Activated CD4-positive, alpha-beta memory T cell treated with anti-CD3 and anti-CD28 coated beads, Interleukin-2, amount 10 ng/mL, durations not matched to agents 7 days and 5 days (primary cell): ENCODE results near the gene CHRNB2. TPM values are rescaled to one million over a fixed set of nuclear protein-coding genes. Genes with fewer than 3 reads are reported as not detected.
"Not testable (repeated sequence)": the region's sequence is repeated elsewhere in the genome, so short reads cannot be mapped to it uniquely, and the experiment has no call there.

ENCODE experiments used
- CTCF ChIA-PET: fragments of 350-600 bp; sonication (Branson Sonifier 250); formaldehyde crosslinking; loops from one replicate; lab custom pipeline; 2021; ENCODE audit warnings: antibody characterized with exemption, inconsistent platforms; lab: Charles Lee
- POLR2A ChIA-PET: fragments of 350-600 bp; sonication (Branson Sonifier 250); formaldehyde crosslinking; loops from one replicate; lab custom pipeline; 2021; ENCODE audit warnings: antibody characterized with exemption; lab: Charles Lee
- DNase-seq: peaks from one replicate; pipeline ENCODE4 v3.0.0-alpha.2; 2020
- H3K27ac Mint-ChIP-seq: one replicate; pipeline ENCODE4 v1.8.0; 2021; ENCODE audit warnings: mild to moderate bottlenecking, mixed read lengths
- H3K27me3 Mint-ChIP-seq: one replicate; pipeline ENCODE4 v1.8.0; 2021; ENCODE audit warnings: mixed read lengths
- H3K36me3 Mint-ChIP-seq: one replicate; pipeline ENCODE4 v1.8.0; 2021; ENCODE audit warnings: low read depth, mixed read lengths
- H3K4me1 Mint-ChIP-seq: one replicate; pipeline ENCODE4 v1.8.0; 2021; ENCODE audit warnings: mixed read lengths
- H3K4me3 Mint-ChIP-seq: one replicate; pipeline ENCODE4 v1.8.0; 2021; ENCODE audit warnings: mild to moderate bottlenecking, mixed read lengths
- H3K9me3 Mint-ChIP-seq: one replicate; pipeline ENCODE4 v1.8.0; 2021; ENCODE audit warnings: mixed read lengths
- total RNA-seq, 2 experiments: library from RNA; stranded (reverse); gene quantifications; one replicate each; pipeline ENCODE4 v1.2.3, GENCODE V29; 2021

The CHRNB2 gene
- total RNA-seq = not detected

GRCh38 chr1:154567386-154568156 lies at the start of gene CHRNB2:
TSS of gene CHRNB2 (plus strand) at chr1:154567778. CDS start at chr1:154568045, 267 bp downstream.
- Mint-ChIP-seq H3K36me3 (no peaks in the 10 kb centered on the region), H3K4me1 (peaks cover 6% of the 10 kb centered on the region), H3K27ac (no peak within 1 kb of the TSS), H3K27me3 (peaks cover 43% of the 10 kb centered on the region), H3K9me3 (no peaks in the 10 kb centered on the region), H3K4me3 (no peak within 1 kb of the TSS)
- POLR2A ChIA-PET = interaction anchor here (0.7 to 1.5 kb wide), 3 partner anchors 10 to 369 kb away, joined by 3 to 6 read pairs (median 3); no protein-coding TSS in a partner anchor
- DNase-seq = peak; percentile 76
- CTCF ChIA-PET = interaction anchor here (1.0 to 1.4 kb wide), 3 partner anchors 8 to 494 kb away, joined by 3 to 10 read pairs (median 3); no protein-coding TSS in a partner anchor

GRCh38 chr1:154519591-154519991 lies 48.0 kb upstream of the CHRNB2 start:
- no peak for DNase-seq
- Mint-ChIP-seq H3K36me3 (no peaks in the 10 kb centered on the region), H3K27ac (no peak overlapping the region), H3K27me3 (peaks cover 48% of the 10 kb centered on the region), H3K9me3 (no peaks in the 10 kb centered on the region), H3K4me3 (no peak overlapping the region), H3K4me1 (peaks cover 2% of the 10 kb centered on the region)
- CTCF ChIA-PET = interaction anchor here (1.2 kb wide), 1 partner anchor 40 kb away, joined by 3 read pairs; no protein-coding TSS in a partner anchor
- POLR2A ChIA-PET = no interaction called here

- Mint-ChIP-seq H3K4me1 (peaks cover 2% of the 10 kb centered on the region), H3K4me3 (no peak overlapping the region), H3K27ac (no peak overlapping the region), H3K36me3 (no peaks in the 10 kb centered on the region), H3K27me3 (peaks cover 47% of the 10 kb centered on the region), H3K9me3 (no peaks in the 10 kb centered on the region)
- no peak for DNase-seq
- POLR2A ChIA-PET = no interaction called here
- CTCF ChIA-PET = interaction anchor here (1.2 kb wide), 1 partner anchor 41 kb away, joined by 3 read pairs; no protein-coding TSS in a partner anchor
These were observed 47.2 kb upstream of the CHRNB2 start for GRCh38 chr1:154520333-154520732.

GRCh38 chr1:154521695-154522094 lies 45.9 kb upstream of the CHRNB2 start:
- Mint-ChIP-seq H3K36me3 (no peaks in the 10 kb centered on the region), H3K27me3 (peaks cover 39% of the 10 kb centered on the region), H3K4me1 (peaks cover 2% of the 10 kb centered on the region), H3K4me3 (no peak overlapping the region), H3K27ac (no peak overlapping the region), H3K9me3 (no peaks in the 10 kb centered on the region)
- ChIA-PET CTCF (no interaction called here), POLR2A (no interaction called here)
- DNase-seq = no peak

- Mint-ChIP-seq H3K36me3 (no peaks in the 10 kb centered on the region), H3K4me3 (no peak overlapping the region), H3K27ac (no peak overlapping the region), H3K9me3 (no peaks in the 10 kb centered on the region), H3K27me3 (peaks cover 32% of the 10 kb centered on the region), H3K4me1 (no peaks in the 10 kb centered on the region)
- no peak for DNase-seq
- POLR2A ChIA-PET = interaction anchor here (1.4 kb wide), 1 partner anchor 35 kb away, joined by 3 read pairs; no protein-coding TSS in a partner anchor
- CTCF ChIA-PET = interaction anchor here (0.9 kb wide), 1 partner anchor 22 kb away, joined by 3 read pairs; no protein-coding TSS in a partner anchor
These were observed 42.7 kb upstream of the CHRNB2 start for GRCh38 chr1:154524881-154525280.

GRCh38 chr1:154527192-154527591 lies 40.4 kb upstream of the CHRNB2 start:
- CTCF ChIA-PET = no interaction called here
- Mint-ChIP-seq H3K4me3 (no peak overlapping the region), H3K4me1 (no peaks in the 10 kb centered on the region), H3K9me3 (no peaks in the 10 kb centered on the region), H3K27me3 (peaks cover 24% of the 10 kb centered on the region), H3K36me3 (no peaks in the 10 kb centered on the region), H3K27ac (no peak overlapping the region)
- POLR2A ChIA-PET = no interaction called here
- DNase-seq = no peak

GRCh38 chr1:154529308-154529707 lies 38.3 kb upstream of the CHRNB2 start:
- H3K4me1 Mint-ChIP-seq = no peaks in the 10 kb centered on the region
- no peaks in the 10 kb centered on the region for H3K9me3 Mint-ChIP-seq
- CTCF ChIA-PET = no interaction called here
- DNase-seq = no peak
- H3K27ac Mint-ChIP-seq = no peak overlapping the region
- POLR2A ChIA-PET = no interaction called here
- no peaks in the 10 kb centered on the region for H3K36me3 Mint-ChIP-seq
- H3K27me3 Mint-ChIP-seq = peaks cover 13% of the 10 kb centered on the region
- H3K4me3 Mint-ChIP-seq = no peak overlapping the region

GRCh38 chr1:154531950-154532349 lies 35.6 kb upstream of the CHRNB2 start:
- H3K4me1 Mint-ChIP-seq, H3K36me3 Mint-ChIP-seq: not testable (repeated sequence)
- CTCF ChIA-PET = interaction anchor here (0.8 kb wide), 1 partner anchor 15 kb away, joined by 3 read pairs; no protein-coding TSS in a partner anchor

GRCh38 chr1:154533952-154534844 lies 33.4 kb upstream of the CHRNB2 start:
- Mint-ChIP-seq H3K36me3 (no peaks in the 10 kb centered on the region), H3K9me3 (no peaks in the 10 kb centered on the region), H3K27ac (no peak overlapping the region), H3K27me3 (peaks cover 23% of the 10 kb centered on the region), H3K4me1 (no peaks in the 10 kb centered on the region), H3K4me3 (no peak overlapping the region)
- ChIA-PET POLR2A (no interaction called here), CTCF (interaction anchor here (1.2 to 2.3 kb wide), 3 partner anchors 13 to 53 kb away, joined by 3 to 5 read pairs (median 3); no protein-coding TSS in a partner anchor)
- no peak for DNase-seq

More at GRCh38 chr1:154531950-154532349, 35.6 kb upstream of the CHRNB2 start:
- peaks cover 24% of the 10 kb centered on the region for H3K27me3 Mint-ChIP-seq
- H3K27ac Mint-ChIP-seq, POLR2A ChIA-PET, H3K4me3 Mint-ChIP-seq, DNase-seq, H3K9me3 Mint-ChIP-seq: not testable (repeated sequence)

- POLR2A ChIA-PET = no interaction called here
- no peak overlapping the region for H3K27ac Mint-ChIP-seq
- no peak overlapping the region for H3K4me3 Mint-ChIP-seq
- CTCF ChIA-PET = interaction anchor here (2.3 kb wide), 1 partner anchor 10 kb away, joined by 5 read pairs; no protein-coding TSS in a partner anchor
- no peaks in the 10 kb centered on the region for H3K4me1 Mint-ChIP-seq
- no peaks in the 10 kb centered on the region for H3K9me3 Mint-ChIP-seq
- no peak for DNase-seq
- no peaks in the 10 kb centered on the region for H3K36me3 Mint-ChIP-seq
- H3K27me3 Mint-ChIP-seq = peaks cover 35% of the 10 kb centered on the region
These were observed 31.0 kb upstream of the CHRNB2 start for GRCh38 chr1:154536570-154536969.

- Mint-ChIP-seq H3K4me3 (no peak overlapping the region), H3K27me3 (peaks cover 32% of the 10 kb centered on the region), H3K27ac (no peak overlapping the region), H3K4me1 (no peaks in the 10 kb centered on the region), H3K36me3 (no peaks in the 10 kb centered on the region), H3K9me3 (no peaks in the 10 kb centered on the region)
- ChIA-PET POLR2A (no interaction called here), CTCF (interaction anchor here (1.0 kb wide), 1 partner anchor 60 kb away, joined by 6 read pairs; no protein-coding TSS in a partner anchor)
- DNase-seq = no peak
These were observed 27.8 kb upstream of the CHRNB2 start for GRCh38 chr1:154539486-154540483.

- no peak overlapping the region for H3K27ac Mint-ChIP-seq
- POLR2A ChIA-PET = no interaction called here
- no peaks in the 10 kb centered on the region for H3K9me3 Mint-ChIP-seq
- peaks cover 26% of the 10 kb centered on the region for H3K27me3 Mint-ChIP-seq
- H3K36me3 Mint-ChIP-seq = no peaks in the 10 kb centered on the region
- DNase-seq = no peak
- CTCF ChIA-PET = interaction anchor here (2.3 kb wide), 1 partner anchor 61 kb away, joined by 11 read pairs; no protein-coding TSS in a partner anchor
- H3K4me1 Mint-ChIP-seq = no peaks in the 10 kb centered on the region
- H3K4me3 Mint-ChIP-seq = no peak overlapping the region
These were observed 26.3 kb upstream of the CHRNB2 start for GRCh38 chr1:154541231-154541630.
